H1 (cell line): ENCODE results near the gene LYVE1. TPM values are rescaled to one million over a fixed set of nuclear protein-coding genes. Genes with fewer than 3 reads are reported as not detected.

Experiments used
- ASH2L ChIP-seq: fragments of 200-600, 300-600 bp; sonication (generic); IDR thresholded peaks from one replicate; pipeline ENCODE4 v1.7.1; 2017; ENCODE audit warnings: low read length
- KDM4A ChIP-seq: IDR thresholded peaks from one replicate; pipeline ENCODE4 v1.7.1; 2012; ENCODE audit warnings: low read depth, mild to moderate bottlenecking, moderate library complexity, low read length, inconsistent platforms; ENCODE audit not compliant: severe bottlenecking
- NANOG ChIP-seq: IDR thresholded peaks from 2 replicates; pipeline ENCODE4 v1.6.1; 2011; ENCODE audit warnings: low read length, low read depth, mild to moderate bottlenecking, inconsistent platforms; ENCODE audit not compliant: insufficient read depth, poor library complexity, severe bottlenecking
- RAD21 ChIP-seq, 2 experiments: IDR thresholded peaks in 1 of 2; conservative IDR thresholded peaks in 1 of 2; 2 replicates each; pipeline ENCODE4 v1.6.1; 2011; ENCODE audit warnings: low read depth in 2 of 2, low read length in 2 of 2, improper control_type of control experiment in 1 of 2, inconsistent platforms in 1 of 2, mild to moderate bottlenecking in 1 of 2, moderate library complexity in 1 of 2
- SRF ChIP-seq: IDR thresholded peaks from 2 replicates; pipeline ENCODE4 v1.6.1; 2011; ENCODE audit warnings: mild to moderate bottlenecking, low read depth, low read length, moderate library complexity
- TAF1 ChIP-seq: IDR thresholded peaks from 2 replicates; pipeline ENCODE4 v1.6.1; 2011; ENCODE audit warnings: mild to moderate bottlenecking, low read depth, low read length
- TAF7 ChIP-seq: optimal IDR thresholded peaks from 2 replicates; pipeline ENCODE3; 2011; ENCODE audit warnings: low read depth, mild to moderate bottlenecking, inconsistent platforms, low read length, moderate library complexity, borderline replicate concordance
- TBP ChIP-seq: IDR thresholded peaks from 2 replicates; pipeline ENCODE4 v1.6.1; 2011; ENCODE audit warnings: low read depth, low read length, improper control_type of control experiment
- ZNF274 ChIP-seq: IDR thresholded peaks from 2 replicates; pipeline ENCODE4 v1.7.0; 2012; ENCODE audit warnings: low read length, borderline replicate concordance; ENCODE audit errors: extremely low read depth
- polyA plus RNA-seq, 7 experiments: library from polyadenylated mRNA; depleted of rRNA in 3 of 7; stranded (reverse) in 5 of 7; unstranded in 2 of 7; fragments of >200 nt in 5 of 7; fragments of 200-250 nt in 2 of 7; gene quantifications; 1 replicate in 5 of 7; 2 replicates in 1 of 7; 4 replicates in 1 of 7; pipeline versions ENCODE4 v1.2.1 to v1.2.3, GENCODE V29; 2011 to 2013; ENCODE audit warnings: missing spikeins in 2 of 7, mixed read lengths in 2 of 7
- total RNA-seq: library from RNA; stranded (reverse); fragmentation: NEBNext Ultra II Directional; extraction: Animal tissue kit (Norgen Biotek cat#: 25700); gene quantifications from 2 replicates; pipeline ENCODE4 v1.2.1, GENCODE V29; 2021
- TF ChIP-seq, protein P1 (sequence below): fragments of 300-600 bp; sonication (generic); IDR thresholded peaks from 2 replicates; pipeline ENCODE4 v1.7.1; 2012; ENCODE audit warnings: low read length, moderate library complexity, mild to moderate bottlenecking, inconsistent platforms; ENCODE audit not compliant: insufficient replicate concordance

The LYVE1 gene
- total and polyA plus RNA-seq, 2 of the 8 experiments (the other 6 are each of a cell fraction or from before 2014, with no cell fraction given), result 0.09 TPM; not detected in 1

DNA sequence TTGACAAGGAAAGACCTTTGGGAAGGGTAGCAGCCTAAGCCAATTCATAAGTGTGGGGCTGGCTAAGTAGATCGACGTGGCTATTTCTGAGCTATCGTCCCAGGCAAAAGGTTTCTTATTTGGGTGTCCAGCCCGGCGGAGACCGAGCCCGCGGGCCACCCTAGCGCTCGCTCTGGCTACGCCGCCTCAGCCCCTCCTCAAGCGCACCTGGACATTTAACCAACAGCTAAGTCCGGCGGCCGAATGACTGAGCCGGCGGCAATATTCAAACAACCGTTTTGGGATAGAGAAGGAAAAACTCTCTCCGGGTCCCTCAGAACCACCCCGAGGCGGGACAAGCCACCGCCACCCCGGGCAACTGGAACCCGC, 27.9 kb downstream of the LYVE1 start (continued):
- TF ChIP-seq, protein P1, sequence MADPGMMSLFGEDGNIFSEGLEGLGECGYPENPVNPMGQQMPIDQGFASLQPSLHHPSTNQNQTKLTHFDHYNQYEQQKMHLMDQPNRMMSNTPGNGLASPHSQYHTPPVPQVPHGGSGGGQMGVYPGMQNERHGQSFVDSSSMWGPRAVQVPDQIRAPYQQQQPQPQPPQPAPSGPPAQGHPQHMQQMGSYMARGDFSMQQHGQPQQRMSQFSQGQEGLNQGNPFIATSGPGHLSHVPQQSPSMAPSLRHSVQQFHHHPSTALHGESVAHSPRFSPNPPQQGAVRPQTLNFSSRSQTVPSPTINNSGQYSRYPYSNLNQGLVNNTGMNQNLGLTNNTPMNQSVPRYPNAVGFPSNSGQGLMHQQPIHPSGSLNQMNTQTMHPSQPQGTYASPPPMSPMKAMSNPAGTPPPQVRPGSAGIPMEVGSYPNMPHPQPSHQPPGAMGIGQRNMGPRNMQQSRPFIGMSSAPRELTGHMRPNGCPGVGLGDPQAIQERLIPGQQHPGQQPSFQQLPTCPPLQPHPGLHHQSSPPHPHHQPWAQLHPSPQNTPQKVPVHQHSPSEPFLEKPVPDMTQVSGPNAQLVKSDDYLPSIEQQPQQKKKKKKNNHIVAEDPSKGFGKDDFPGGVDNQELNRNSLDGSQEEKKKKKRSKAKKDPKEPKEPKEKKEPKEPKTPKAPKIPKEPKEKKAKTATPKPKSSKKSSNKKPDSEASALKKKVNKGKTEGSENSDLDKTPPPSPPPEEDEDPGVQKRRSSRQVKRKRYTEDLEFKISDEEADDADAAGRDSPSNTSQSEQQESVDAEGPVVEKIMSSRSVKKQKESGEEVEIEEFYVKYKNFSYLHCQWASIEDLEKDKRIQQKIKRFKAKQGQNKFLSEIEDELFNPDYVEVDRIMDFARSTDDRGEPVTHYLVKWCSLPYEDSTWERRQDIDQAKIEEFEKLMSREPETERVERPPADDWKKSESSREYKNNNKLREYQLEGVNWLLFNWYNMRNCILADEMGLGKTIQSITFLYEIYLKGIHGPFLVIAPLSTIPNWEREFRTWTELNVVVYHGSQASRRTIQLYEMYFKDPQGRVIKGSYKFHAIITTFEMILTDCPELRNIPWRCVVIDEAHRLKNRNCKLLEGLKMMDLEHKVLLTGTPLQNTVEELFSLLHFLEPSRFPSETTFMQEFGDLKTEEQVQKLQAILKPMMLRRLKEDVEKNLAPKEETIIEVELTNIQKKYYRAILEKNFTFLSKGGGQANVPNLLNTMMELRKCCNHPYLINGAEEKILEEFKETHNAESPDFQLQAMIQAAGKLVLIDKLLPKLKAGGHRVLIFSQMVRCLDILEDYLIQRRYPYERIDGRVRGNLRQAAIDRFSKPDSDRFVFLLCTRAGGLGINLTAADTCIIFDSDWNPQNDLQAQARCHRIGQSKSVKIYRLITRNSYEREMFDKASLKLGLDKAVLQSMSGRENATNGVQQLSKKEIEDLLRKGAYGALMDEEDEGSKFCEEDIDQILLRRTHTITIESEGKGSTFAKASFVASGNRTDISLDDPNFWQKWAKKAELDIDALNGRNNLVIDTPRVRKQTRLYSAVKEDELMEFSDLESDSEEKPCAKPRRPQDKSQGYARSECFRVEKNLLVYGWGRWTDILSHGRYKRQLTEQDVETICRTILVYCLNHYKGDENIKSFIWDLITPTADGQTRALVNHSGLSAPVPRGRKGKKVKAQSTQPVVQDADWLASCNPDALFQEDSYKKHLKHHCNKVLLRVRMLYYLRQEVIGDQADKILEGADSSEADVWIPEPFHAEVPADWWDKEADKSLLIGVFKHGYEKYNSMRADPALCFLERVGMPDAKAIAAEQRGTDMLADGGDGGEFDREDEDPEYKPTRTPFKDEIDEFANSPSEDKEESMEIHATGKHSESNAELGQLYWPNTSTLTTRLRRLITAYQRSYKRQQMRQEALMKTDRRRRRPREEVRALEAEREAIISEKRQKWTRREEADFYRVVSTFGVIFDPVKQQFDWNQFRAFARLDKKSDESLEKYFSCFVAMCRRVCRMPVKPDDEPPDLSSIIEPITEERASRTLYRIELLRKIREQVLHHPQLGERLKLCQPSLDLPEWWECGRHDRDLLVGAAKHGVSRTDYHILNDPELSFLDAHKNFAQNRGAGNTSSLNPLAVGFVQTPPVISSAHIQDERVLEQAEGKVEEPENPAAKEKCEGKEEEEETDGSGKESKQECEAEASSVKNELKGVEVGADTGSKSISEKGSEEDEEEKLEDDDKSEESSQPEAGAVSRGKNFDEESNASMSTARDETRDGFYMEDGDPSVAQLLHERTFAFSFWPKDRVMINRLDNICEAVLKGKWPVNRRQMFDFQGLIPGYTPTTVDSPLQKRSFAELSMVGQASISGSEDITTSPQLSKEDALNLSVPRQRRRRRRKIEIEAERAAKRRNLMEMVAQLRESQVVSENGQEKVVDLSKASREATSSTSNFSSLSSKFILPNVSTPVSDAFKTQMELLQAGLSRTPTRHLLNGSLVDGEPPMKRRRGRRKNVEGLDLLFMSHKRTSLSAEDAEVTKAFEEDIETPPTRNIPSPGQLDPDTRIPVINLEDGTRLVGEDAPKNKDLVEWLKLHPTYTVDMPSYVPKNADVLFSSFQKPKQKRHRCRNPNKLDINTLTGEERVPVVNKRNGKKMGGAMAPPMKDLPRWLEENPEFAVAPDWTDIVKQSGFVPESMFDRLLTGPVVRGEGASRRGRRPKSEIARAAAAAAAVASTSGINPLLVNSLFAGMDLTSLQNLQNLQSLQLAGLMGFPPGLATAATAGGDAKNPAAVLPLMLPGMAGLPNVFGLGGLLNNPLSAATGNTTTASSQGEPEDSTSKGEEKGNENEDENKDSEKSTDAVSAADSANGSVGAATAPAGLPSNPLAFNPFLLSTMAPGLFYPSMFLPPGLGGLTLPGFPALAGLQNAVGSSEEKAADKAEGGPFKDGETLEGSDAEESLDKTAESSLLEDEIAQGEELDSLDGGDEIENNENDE, result no peak
- no peak for TF ChIP-seq TBP
- TF ChIP-seq ASH2L, result peak; percentile 18
- TF ChIP-seq TAF1, result no peak
- TF ChIP-seq KDM4A, result no peak
- TF ChIP-seq TAF7, result no peak
- TF ChIP-seq SRF, result no peak
- no peak for TF ChIP-seq NANOG
- TF ChIP-seq RAD21 (IDR thresholded peaks at IDR 0.05 in 1 of 2, conservative IDR thresholded peaks at IDR 0.05 in 1 of 2; ENCODE audit: low read depth in 2 of 2, low read length in 2 of 2), result peak in 1 of 2 experiments; percentile 5; a peak in 1 of 4 replicates
- no peak for TF ChIP-seq ZNF274
